ENCODE data around the gene ZNF324B. TPM values are rescaled to one million over a fixed set of nuclear protein-coding genes. Genes with fewer than 3 reads are reported as not detected.
"Not testable (repeated sequence)": the region's sequence is repeated elsewhere in the genome, so short reads cannot be mapped to it uniquely, and the experiment has no call there.

The ZNF324B gene
- total RNA-seq (2021) (4.3 and 6.1 TPM in 2 replicates), Bru-seq, nascent RNA (percentile 41 among the genes with signal in this experiment), BruChase-seq, experiment 1, labeled RNA remaining after a 2-hour chase (percentile 46 among the genes with signal in this experiment), BruChase-seq, experiment 2, labeled RNA remaining after a 6-hour chase (percentile 42 among the genes with signal in this experiment)
- long read RNA-seq, partial matches to known transcripts = 0 of 2 reads
- long read RNA-seq, other reads (novel, unspliced or antisense) = 0 of 2 reads

- ChIA-PET POLR2A (ENCODE audit: unreplicated experiment) (interaction anchor here (0.5 to 0.7 kb wide), 3 partner anchors 16 to 92 kb away, joined by 5 to 10 read pairs (median 6); partner anchors contain the start of genes TRIM28 and ZNF584), CTCF (no interaction called here)
- intact Hi-C loops (cut with micrococcal nuclease; ENCODE audit: unreplicated experiment) = loop anchor here (1.0 to 5.0 kb wide), 2 partner anchors 43 to 89 kb away; partner anchors contain the start of genes ZNF497 and ZNF584
- peak; percentile 86 to 93 for DNase-seq
- no peaks in the 10 kb centered on the region for H3K9me2 ChIP-seq (ENCODE audit: insufficient read depth)
- H3K9me3 ChIP-seq (ENCODE audit: insufficient read depth, low read depth) = no peaks in the 10 kb centered on the region; the same call in 1 of the 2 replicates
- H4K20me1 ChIP-seq (ENCODE audit: insufficient read depth) = no peaks in the 10 kb centered on the region
- no peak within 1 kb of the TSS for H3K27ac ChIP-seq
- H3K36me3 ChIP-seq (ENCODE audit: low read depth) = no peaks in the 10 kb centered on the region
- peak within 1 kb of the TSS; percentile 81 for H3K4me3 ChIP-seq
- 0 out of 2 replicates have a peak, but pooled peaks cover 5% of the 10 kb centered on the region for H3K4me1 ChIP-seq (replicated peaks; ENCODE audit: insufficient read depth)
- peak within 1 kb of the TSS; percentile 88 for H3K4me2 ChIP-seq
- H3K27me3 ChIP-seq (ENCODE audit: insufficient read depth, low read depth) = peaks cover 6% of the 10 kb centered on the region; the same call in 1 of the 2 replicates
- H3K79me2 ChIP-seq (ENCODE audit: low read depth) = no peaks in the 10 kb centered on the region
- no TSS peak for BruUV-seq (replicated peaks)
- peak within 1 kb of the TSS; percentile 94 for H2AFZ ChIP-seq
- TF ChIP-seq EZH2 (IDR thresholded peaks at IDR 0.05; ENCODE audit: low read depth) (no peak), CTCF (conservative IDR thresholded peaks at IDR 0.05) (no peak)
- H3F3A ChIP-seq (ENCODE audit: insufficient read depth, low read depth) = no peaks in the 10 kb centered on the region
Observed at GRCh38 chr19:58451358-58452101, at the start of gene ZNF324B. Gene ZNF324B, plus strand, starts transcription at chr19:58451622. Its CDS starts 2,080 bp downstream, at chr19:58453702.

GRCh38 chr19:58401840-58402421, 49.5 kb upstream of the ZNF324B start:
- peak overlapping the region; percentile 80; the same call in 1 of the 2 replicates for H2AFZ ChIP-seq
- POLR2A ChIA-PET (ENCODE audit: unreplicated experiment) = interaction anchor here (0.6 kb wide), 1 partner anchor 53 kb away, joined by 12 read pairs; no protein-coding TSS in a partner anchor

GRCh38 chr19:58403920-58404478, 47.4 kb upstream of the ZNF324B start:
- CTCF ChIA-PET; BruUV-seq (replicated peaks): not testable (repeated sequence)

More at GRCh38 chr19:58401840-58402421, 49.5 kb upstream of the ZNF324B start:
- Histone ChIP-seq H3K4me2 (peak overlapping the region; percentile 83), H3K9me2 (ENCODE audit: insufficient read depth) (no peaks in the 10 kb centered on the region), H4K20me1 (ENCODE audit: insufficient read depth) (no peaks in the 10 kb centered on the region), H3K27me3 (ENCODE audit: insufficient read depth, low read depth) (no peaks in the 10 kb centered on the region), H3K4me3 (peak overlapping the region; percentile 72), H3K36me3 (ENCODE audit: low read depth) (no peaks in the 10 kb centered on the region), H3K4me1 (replicated peaks; ENCODE audit: insufficient read depth) (peaks cover 6% of the 10 kb centered on the region), H3K9me3 (ENCODE audit: insufficient read depth, low read depth) (no peaks in the 10 kb centered on the region), H3K79me2 (ENCODE audit: low read depth) (peaks cover 12% of the 10 kb centered on the region; the same call in 1 of the 2 replicates), H3F3A (ENCODE audit: insufficient read depth, low read depth) (peaks cover 3% of the 10 kb centered on the region; the same call in 1 of the 2 replicates), H3K27ac (no peak overlapping the region)
- BruUV-seq (replicated peaks) = no TSS peak
- intact Hi-C loops (cut with micrococcal nuclease; ENCODE audit: unreplicated experiment) = loop anchor here (1.0 to 2.0 kb wide), 2 partner anchors 21 to 117 kb away; partner anchors contain the start of genes ZBTB45 and ZNF837
- DNase-seq = no peak
- TF ChIP-seq CTCF (conservative IDR thresholded peaks at IDR 0.05) = no peak
- TF ChIP-seq EZH2 (IDR thresholded peaks at IDR 0.05; ENCODE audit: low read depth) = no peak
- CTCF ChIA-PET = no interaction called here

More at GRCh38 chr19:58403920-58404478, 47.4 kb upstream of the ZNF324B start:
- H3K4me2 ChIP-seq; POLR2A ChIA-PET (ENCODE audit: unreplicated experiment); H3F3A ChIP-seq (ENCODE audit: insufficient read depth, low read depth); H3K27ac ChIP-seq; H3K9me2 ChIP-seq (ENCODE audit: insufficient read depth); H3K27me3 ChIP-seq (ENCODE audit: insufficient read depth, low read depth); H3K36me3 ChIP-seq (ENCODE audit: low read depth); intact Hi-C loops (cut with micrococcal nuclease; ENCODE audit: unreplicated experiment); H2AFZ ChIP-seq; DNase-seq; H4K20me1 ChIP-seq (ENCODE audit: insufficient read depth); H3K4me3 ChIP-seq; H3K9me3 ChIP-seq (ENCODE audit: insufficient read depth, low read depth): not testable (repeated sequence)
- Histone ChIP-seq H3K79me2 (ENCODE audit: low read depth) (peaks cover 23% of the 10 kb centered on the region; the same call in 1 of the 2 replicates), H3K4me1 (replicated peaks; ENCODE audit: insufficient read depth) (peaks cover 11% of the 10 kb centered on the region)

Measured in PC-9 (cell line).